NCI-H446 (cell line): ENCODE measurements around the gene ANKRD30B.
"Not testable (repeated sequence)": the region's sequence is repeated elsewhere in the genome, so short reads cannot be mapped to it uniquely, and the experiment has no call there.

Experiments
- DNase-seq, 2 experiments: peaks; one replicate each; lab custom pipeline; 2025; lab: John Stamatoyannopoulos, UW

ANKRD30B gene

GRCh38 chr18:14747513-14748474 lies at the start of gene ANKRD30B:
Gene ANKRD30B, plus strand, starts transcription at chr18:14748172. Its CDS starts 248 bp downstream, at chr18:14748420.
- no peak for DNase-seq

GRCh38 chr18:14701286-14702040 lies 46.5 kb upstream of the ANKRD30B start:
- DNase-seq = not testable (repeated sequence)

GRCh38 chr18:14709761-14710160 lies 38.2 kb upstream of the ANKRD30B start:
- not testable (repeated sequence) for DNase-seq

GRCh38 chr18:14721569-14721968 lies 26.4 kb upstream of the ANKRD30B start:
- DNase-seq = not testable (repeated sequence)

- DNase-seq = not testable (repeated sequence)
Observed at GRCh38 chr18:14739056-14739455, 8.9 kb upstream of the ANKRD30B start.

- DNase-seq = no peak
Observed at GRCh38 chr18:14746897-14747296, 1.1 kb upstream of the ANKRD30B start.

- DNase-seq = no peak
Observed at GRCh38 chr18:14748496-14748895, 524 bp downstream of the ANKRD30B start.

- not testable (repeated sequence) for DNase-seq
Observed at GRCh38 chr18:14763566-14763965, 15.6 kb downstream of the ANKRD30B start.

GRCh38 chr18:14767474-14767873 lies 19.5 kb downstream of the ANKRD30B start:
- DNase-seq = no peak

- DNase-seq = no peak
Observed at GRCh38 chr18:14768241-14768640, 20.3 kb downstream of the ANKRD30B start.

- DNase-seq = peak in 1 of 2 experiments; percentile 58
Observed at GRCh38 chr18:14769381-14769780, 21.4 kb downstream of the ANKRD30B start.

- no peak for DNase-seq
Observed at GRCh38 chr18:14776801-14777200, 28.8 kb downstream of the ANKRD30B start.

GRCh38 chr18:14781671-14782070 lies 33.7 kb downstream of the ANKRD30B start:
- no peak for DNase-seq

GRCh38 chr18:14784133-14784532 lies 36.2 kb downstream of the ANKRD30B start:
- DNase-seq = no peak

GRCh38 chr18:14796876-14797275 lies 48.9 kb downstream of the ANKRD30B start:
- peak in 1 of 2 experiments; percentile 5 for DNase-seq

GRCh38 chr18:14797969-14798764 lies 50.2 kb downstream of the ANKRD30B start:
- not testable (repeated sequence) for DNase-seq

- not testable (repeated sequence) for DNase-seq
Observed at GRCh38 chr18:14811081-14811480, 63.1 kb downstream of the ANKRD30B start.

- not testable (repeated sequence) for DNase-seq
Observed at GRCh38 chr18:14826972-14827632, 79.1 kb downstream of the ANKRD30B start.

GRCh38 chr18:14841607-14842006 lies 93.6 kb downstream of the ANKRD30B start:
- DNase-seq = not testable (repeated sequence)

GRCh38 chr18:14851533-14851932 lies 103.6 kb downstream of the ANKRD30B start:
- not testable (repeated sequence) for DNase-seq

GRCh38 chr18:14855634-14856033 lies 107.7 kb downstream of the ANKRD30B start:
- DNase-seq = not testable (repeated sequence)
